ENCODE data around the gene CDKN1C.

CDKN1C gene

DNA sequence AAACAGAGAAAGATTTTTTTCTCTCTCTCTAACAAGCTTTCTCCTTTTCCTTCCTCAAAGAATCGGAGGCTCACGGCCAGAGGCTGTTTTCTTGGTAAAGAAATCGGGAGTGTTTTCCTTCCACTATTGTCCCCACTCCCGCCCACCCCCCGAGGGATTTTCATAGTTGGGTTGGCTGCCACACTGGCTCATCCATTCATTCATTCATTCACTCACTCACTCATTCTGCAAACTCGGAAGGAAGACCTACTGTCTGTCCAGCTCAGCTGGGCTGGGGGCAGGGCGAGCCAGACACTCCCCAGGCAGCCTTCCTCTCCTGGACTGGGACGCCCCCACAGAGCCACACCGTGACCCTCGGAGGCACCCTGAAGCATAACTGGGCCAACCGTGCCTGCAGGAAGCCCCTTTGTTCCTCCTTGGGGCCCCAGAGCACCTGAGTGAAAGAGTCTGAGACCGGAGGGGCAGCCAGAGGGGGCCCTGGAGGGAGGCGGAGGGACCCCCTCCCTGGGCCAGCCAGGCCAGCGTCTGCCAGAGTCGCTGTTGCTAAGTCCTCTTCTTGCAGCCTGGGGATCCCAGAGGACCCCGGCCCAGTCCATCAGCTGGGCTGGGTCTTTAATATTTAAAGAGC lies 17.0 kb downstream of the CDKN1C start:
- H3K9me3 ChIP-seq (ENCODE audit: control insufficient read depth, low read depth, low read length): no peaks in the 10 kb centered on the region
- no peak overlapping the region for H3K27ac ChIP-seq (ENCODE audit: low read length)
- peaks cover 30% of the 10 kb centered on the region for H3K4me1 ChIP-seq (ENCODE audit: control insufficient read depth, low read depth, low read length)
- peaks cover 85% of the 10 kb centered on the region for H3K27me3 ChIP-seq (ENCODE audit: control insufficient read depth, insufficient read depth, low read length)
- no peaks in the 10 kb centered on the region for H3K36me3 ChIP-seq (ENCODE audit: control insufficient read depth, low read depth, low read length)
- peak overlapping the region; percentile 11 for H3K4me3 ChIP-seq (ENCODE audit: low read length)
- no peak overlapping the region for H3K9ac ChIP-seq (ENCODE audit: low read length)

DNA sequence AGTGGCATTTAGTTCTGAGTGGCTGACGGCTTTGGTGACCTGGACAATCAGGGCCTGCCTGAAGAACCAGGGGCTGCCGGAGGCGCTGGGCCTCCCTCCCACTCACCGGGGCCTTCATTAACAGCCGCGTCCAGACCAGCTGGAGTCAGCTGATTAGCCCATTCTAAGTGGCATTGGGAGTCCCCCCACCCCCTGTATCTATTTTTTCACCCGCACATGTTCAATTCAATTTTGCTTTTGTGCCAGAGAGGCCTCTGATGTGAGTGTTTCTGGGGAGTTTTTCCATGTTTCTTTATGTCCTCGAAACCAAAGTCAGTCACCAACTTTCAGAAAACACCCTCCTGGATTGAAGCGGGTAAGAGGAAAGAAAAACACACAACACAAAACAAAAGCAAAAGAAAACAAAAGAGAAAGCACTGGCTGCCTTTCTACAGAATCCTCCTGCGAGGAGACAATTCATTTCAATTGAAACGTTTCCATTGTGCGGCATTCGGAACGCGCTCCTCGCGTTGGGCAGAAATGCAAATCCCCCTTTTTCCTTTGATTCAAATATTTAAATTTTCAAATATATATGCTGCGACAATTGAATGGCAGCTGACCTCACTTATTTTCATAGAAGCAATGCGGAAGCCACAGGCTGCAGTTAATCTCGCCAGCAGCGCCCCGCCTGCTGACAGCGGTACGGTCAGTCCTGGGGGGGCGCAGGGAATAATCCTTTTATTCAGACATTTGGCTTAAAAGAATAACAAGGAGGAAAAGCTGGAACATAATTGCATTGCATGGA lies 17.7 kb downstream of the CDKN1C start:
- H3K27ac ChIP-seq (ENCODE audit: low read length): no peak overlapping the region
- H3K4me1 ChIP-seq (ENCODE audit: control insufficient read depth, low read depth, low read length): peaks cover 36% of the 10 kb centered on the region
- H3K36me3 ChIP-seq (ENCODE audit: control insufficient read depth, low read depth, low read length): no peaks in the 10 kb centered on the region
- H3K9me3 ChIP-seq (ENCODE audit: control insufficient read depth, low read depth, low read length): no peaks in the 10 kb centered on the region
- H3K4me3 ChIP-seq (ENCODE audit: low read length): peak overlapping the region; percentile 11
- H3K9ac ChIP-seq (ENCODE audit: low read length): no peak overlapping the region
- H3K27me3 ChIP-seq (ENCODE audit: control insufficient read depth, insufficient read depth, low read length): peaks cover 91% of the 10 kb centered on the region

DNA sequence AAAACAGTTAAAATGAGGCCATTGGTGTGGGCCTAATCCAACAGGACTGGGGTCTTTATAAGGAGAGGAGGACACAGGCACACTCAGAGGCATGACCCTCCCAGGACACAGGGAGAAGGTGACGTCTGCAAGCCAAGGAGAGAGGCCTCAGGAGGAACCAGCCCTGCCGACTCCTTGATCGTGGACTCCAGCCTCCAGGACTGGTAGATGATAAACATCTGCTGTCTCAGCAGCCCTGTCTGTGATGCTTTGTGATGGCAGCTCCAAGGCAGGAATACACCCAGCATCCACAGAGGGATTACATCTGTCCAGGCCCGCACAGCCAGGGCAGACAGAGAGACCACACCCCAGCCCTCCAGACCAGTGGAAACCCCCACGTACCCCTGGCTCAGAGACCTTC lies 18.4 kb downstream of the CDKN1C start:
- Histone ChIP-seq H3K27me3 (ENCODE audit: control insufficient read depth, insufficient read depth, low read length) (peaks cover 91% of the 10 kb centered on the region), H3K4me3 (ENCODE audit: low read length) (no peak overlapping the region), H3K4me1 (ENCODE audit: control insufficient read depth, low read depth, low read length) (peaks cover 36% of the 10 kb centered on the region), H3K9ac (ENCODE audit: low read length) (no peak overlapping the region), H3K27ac (ENCODE audit: low read length) (no peak overlapping the region), H3K36me3 (ENCODE audit: control insufficient read depth, low read depth, low read length) (no peaks in the 10 kb centered on the region), H3K9me3 (ENCODE audit: control insufficient read depth, low read depth, low read length) (no peaks in the 10 kb centered on the region)

DNA sequence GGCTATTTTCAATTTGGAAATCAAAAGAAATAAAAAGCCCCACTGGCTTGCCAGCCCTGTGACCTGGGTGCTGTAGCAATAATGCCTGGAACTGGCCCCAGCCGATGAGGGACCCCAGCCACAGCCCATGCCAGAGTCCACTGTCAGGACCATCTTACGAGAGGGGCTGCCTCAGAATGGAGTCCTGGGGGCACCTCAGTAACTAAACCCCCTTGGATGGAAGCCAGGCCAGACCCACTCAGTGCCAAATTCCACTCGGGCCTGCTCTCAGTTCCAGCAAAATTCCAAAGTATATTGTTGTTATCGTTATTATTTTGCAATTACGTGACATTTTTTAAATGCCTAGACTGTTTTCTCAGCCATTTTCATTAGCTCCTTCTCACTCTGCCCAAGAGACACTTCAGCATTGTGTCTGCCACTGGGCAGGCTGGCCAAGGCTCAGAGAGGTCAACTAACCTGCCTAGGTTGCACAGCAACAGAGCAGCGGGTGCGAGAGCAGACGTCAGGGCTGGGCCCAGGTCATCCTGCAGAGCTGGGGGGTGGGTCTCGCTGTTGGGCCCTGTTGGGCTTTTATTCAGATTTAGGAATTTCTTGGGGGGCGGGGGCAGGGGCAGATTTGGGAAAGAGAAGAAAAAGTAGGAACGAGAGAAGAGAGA lies 19.5 kb downstream of the CDKN1C start:
- Histone ChIP-seq H3K27me3 (ENCODE audit: control insufficient read depth, insufficient read depth, low read length) (peaks cover 89% of the 10 kb centered on the region), H3K36me3 (ENCODE audit: control insufficient read depth, low read depth, low read length) (no peaks in the 10 kb centered on the region), H3K9ac (ENCODE audit: low read length) (no peak overlapping the region), H3K9me3 (ENCODE audit: control insufficient read depth, low read depth, low read length) (no peaks in the 10 kb centered on the region), H3K27ac (ENCODE audit: low read length) (no peak overlapping the region), H3K4me3 (ENCODE audit: low read length) (no peak overlapping the region), H3K4me1 (ENCODE audit: control insufficient read depth, low read depth, low read length) (peaks cover 39% of the 10 kb centered on the region)

DNA sequence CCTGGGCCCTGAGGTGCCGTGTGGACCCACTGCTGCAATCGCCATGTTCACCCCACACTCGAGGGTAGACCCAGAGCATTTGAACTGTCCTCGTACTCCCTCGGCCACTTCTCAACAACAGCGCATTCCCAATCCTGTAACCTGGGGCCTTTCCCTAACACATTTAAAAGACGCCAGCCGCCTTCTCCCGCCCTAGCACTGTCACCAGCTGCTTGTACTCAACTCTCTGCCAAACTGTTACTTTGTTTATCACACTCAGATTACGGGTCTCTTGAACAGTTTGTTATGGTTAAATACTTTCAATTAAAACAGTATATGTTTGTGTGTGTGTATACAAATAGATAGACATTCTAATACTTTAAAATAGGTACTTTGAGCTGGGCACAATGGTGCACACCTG lies 20.7 kb downstream of the CDKN1C start:
- H3K4me3 ChIP-seq (ENCODE audit: low read length): no peak overlapping the region
- peaks cover 34% of the 10 kb centered on the region for H3K4me1 ChIP-seq (ENCODE audit: control insufficient read depth, low read depth, low read length)
- no peaks in the 10 kb centered on the region for H3K9me3 ChIP-seq (ENCODE audit: control insufficient read depth, low read depth, low read length)
- no peak overlapping the region for H3K27ac ChIP-seq (ENCODE audit: low read length)
- no peak overlapping the region for H3K9ac ChIP-seq (ENCODE audit: low read length)
- no peaks in the 10 kb centered on the region for H3K36me3 ChIP-seq (ENCODE audit: control insufficient read depth, low read depth, low read length)
- H3K27me3 ChIP-seq (ENCODE audit: control insufficient read depth, insufficient read depth, low read length): peaks cover 89% of the 10 kb centered on the region

DNA sequence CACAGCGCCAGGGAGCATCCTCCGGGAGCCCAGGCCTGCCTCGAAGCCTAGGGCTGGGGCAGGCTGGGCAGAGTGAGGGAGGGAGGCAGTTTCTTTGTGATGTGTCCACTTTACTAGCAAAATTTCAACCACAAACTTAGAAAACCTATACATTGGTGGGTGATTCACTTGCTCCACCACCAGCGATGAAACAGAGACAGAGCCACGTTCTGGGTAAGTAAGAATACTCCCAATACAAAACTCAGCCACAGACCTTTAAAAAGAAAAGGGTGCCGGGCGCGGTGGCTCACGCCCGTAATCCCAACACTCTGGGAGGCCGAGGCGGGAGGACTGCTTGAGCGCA lies 22.3 kb downstream of the CDKN1C start:
- H3K27ac ChIP-seq (ENCODE audit: low read length): no peak overlapping the region
- H3K36me3 ChIP-seq (ENCODE audit: control insufficient read depth, low read depth, low read length): no peaks in the 10 kb centered on the region
- H3K4me1 ChIP-seq (ENCODE audit: control insufficient read depth, low read depth, low read length): peaks cover 25% of the 10 kb centered on the region
- H3K9ac ChIP-seq (ENCODE audit: low read length): peak overlapping the region; percentile 16
- no peaks in the 10 kb centered on the region for H3K9me3 ChIP-seq (ENCODE audit: control insufficient read depth, low read depth, low read length)
- H3K27me3 ChIP-seq (ENCODE audit: control insufficient read depth, insufficient read depth, low read length): peaks cover 76% of the 10 kb centered on the region
- H3K4me3 ChIP-seq (ENCODE audit: low read length): peak overlapping the region; percentile 40

DNA sequence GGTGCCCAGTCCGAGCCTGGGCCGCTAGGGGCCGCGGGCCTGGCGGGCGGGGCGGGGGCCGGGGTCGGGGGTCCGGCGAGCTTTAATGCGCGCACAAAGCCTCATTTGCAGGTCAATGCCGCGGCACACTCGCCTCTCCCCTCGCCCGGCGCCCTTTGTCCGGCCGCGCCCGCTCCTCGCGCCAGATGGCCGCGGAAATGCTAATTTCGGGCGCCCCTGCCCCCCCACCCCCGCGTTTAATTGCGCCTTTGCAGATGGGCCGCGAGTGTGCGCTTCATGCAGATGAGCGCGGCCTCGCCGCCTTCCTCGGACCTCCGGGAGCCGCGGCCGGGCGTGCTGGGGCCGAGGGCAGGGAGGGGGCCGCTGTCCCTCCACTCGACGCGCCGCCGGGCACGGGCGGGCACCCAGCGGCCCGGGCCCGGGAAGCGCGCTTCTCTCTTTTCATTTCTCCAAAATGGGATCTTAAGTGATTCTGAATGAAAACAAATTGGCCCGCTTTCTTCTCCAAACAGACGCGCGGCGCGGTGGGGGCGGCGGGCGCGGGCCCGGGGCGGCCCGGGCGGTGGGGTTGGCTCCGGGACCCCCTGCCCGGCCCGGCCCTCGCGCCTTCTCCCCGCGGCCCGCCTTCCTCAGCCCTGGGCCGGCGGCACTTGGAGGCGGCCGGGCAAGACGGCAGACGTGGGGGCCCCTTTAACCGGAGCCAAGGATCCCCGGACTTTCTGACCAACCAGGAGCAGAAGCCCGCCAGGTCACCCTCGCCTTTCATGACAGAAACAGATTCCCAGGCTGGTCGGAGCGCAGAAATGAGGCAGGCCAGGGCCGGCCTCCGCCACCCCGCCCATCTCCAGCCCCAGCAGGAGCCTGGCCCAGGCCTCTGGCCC lies 22.9 kb downstream of the CDKN1C start:
- Histone ChIP-seq H3K4me1 (ENCODE audit: control insufficient read depth, low read depth, low read length) (peaks cover 21% of the 10 kb centered on the region), H3K27ac (ENCODE audit: low read length) (no peak overlapping the region), H3K9me3 (ENCODE audit: control insufficient read depth, low read depth, low read length) (no peaks in the 10 kb centered on the region), H3K9ac (ENCODE audit: low read length) (peak overlapping the region; percentile 16), H3K4me3 (ENCODE audit: low read length) (peak overlapping the region; percentile 40), H3K36me3 (ENCODE audit: control insufficient read depth, low read depth, low read length) (no peaks in the 10 kb centered on the region), H3K27me3 (ENCODE audit: control insufficient read depth, insufficient read depth, low read length) (peaks cover 70% of the 10 kb centered on the region)

DNA sequence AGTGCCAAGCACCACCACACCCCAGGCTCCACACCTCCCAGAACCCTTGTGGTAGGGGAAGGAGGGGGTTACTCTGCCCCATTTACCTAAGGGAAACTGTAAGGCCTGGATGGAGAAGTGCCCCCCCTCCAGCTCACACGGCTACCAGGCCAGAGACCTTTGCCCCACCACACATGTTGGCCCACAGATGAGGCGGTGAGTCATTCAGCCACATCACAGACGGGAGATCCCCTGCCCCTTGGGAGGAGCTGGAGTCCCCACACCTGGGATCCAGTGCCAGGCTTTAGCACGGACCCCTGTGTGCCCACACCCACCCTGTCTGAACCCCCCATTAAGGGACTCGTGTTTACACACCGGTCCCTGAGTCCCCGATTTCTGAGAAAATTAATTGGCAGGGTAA lies 24.9 kb downstream of the CDKN1C start:
- Histone ChIP-seq H3K9me3 (ENCODE audit: control insufficient read depth, low read depth, low read length) (no peaks in the 10 kb centered on the region), H3K36me3 (ENCODE audit: control insufficient read depth, low read depth, low read length) (no peaks in the 10 kb centered on the region), H3K4me1 (ENCODE audit: control insufficient read depth, low read depth, low read length) (peaks cover 17% of the 10 kb centered on the region), H3K27ac (ENCODE audit: low read length) (no peak overlapping the region), H3K4me3 (ENCODE audit: low read length) (no peak overlapping the region), H3K9ac (ENCODE audit: low read length) (no peak overlapping the region), H3K27me3 (ENCODE audit: control insufficient read depth, insufficient read depth, low read length) (peaks cover 60% of the 10 kb centered on the region)

DNA sequence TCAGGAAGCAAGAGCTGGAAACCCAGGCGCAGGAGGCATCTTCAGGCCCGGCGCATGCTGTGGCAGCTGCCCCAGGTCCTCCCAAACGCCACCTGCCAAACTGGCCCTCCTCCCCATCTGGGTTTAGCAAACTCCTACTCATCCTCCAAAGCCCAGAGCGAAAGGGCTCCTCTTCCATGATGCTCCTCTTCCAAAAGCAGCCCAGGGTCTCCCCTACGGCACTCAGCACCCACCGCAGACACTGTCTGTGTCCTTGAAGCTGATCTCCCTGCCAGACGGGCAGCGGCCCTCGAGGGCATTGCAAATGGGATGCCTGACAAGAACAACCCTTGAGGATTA lies 25.9 kb downstream of the CDKN1C start:
- H3K9ac ChIP-seq (ENCODE audit: low read length): no peak overlapping the region
- no peaks in the 10 kb centered on the region for H3K9me3 ChIP-seq (ENCODE audit: control insufficient read depth, low read depth, low read length)
- no peaks in the 10 kb centered on the region for H3K36me3 ChIP-seq (ENCODE audit: control insufficient read depth, low read depth, low read length)
- peaks cover 54% of the 10 kb centered on the region for H3K27me3 ChIP-seq (ENCODE audit: control insufficient read depth, insufficient read depth, low read length)
- H3K27ac ChIP-seq (ENCODE audit: low read length): no peak overlapping the region
- no peak overlapping the region for H3K4me3 ChIP-seq (ENCODE audit: low read length)
- H3K4me1 ChIP-seq (ENCODE audit: control insufficient read depth, low read depth, low read length): peaks cover 17% of the 10 kb centered on the region

DNA sequence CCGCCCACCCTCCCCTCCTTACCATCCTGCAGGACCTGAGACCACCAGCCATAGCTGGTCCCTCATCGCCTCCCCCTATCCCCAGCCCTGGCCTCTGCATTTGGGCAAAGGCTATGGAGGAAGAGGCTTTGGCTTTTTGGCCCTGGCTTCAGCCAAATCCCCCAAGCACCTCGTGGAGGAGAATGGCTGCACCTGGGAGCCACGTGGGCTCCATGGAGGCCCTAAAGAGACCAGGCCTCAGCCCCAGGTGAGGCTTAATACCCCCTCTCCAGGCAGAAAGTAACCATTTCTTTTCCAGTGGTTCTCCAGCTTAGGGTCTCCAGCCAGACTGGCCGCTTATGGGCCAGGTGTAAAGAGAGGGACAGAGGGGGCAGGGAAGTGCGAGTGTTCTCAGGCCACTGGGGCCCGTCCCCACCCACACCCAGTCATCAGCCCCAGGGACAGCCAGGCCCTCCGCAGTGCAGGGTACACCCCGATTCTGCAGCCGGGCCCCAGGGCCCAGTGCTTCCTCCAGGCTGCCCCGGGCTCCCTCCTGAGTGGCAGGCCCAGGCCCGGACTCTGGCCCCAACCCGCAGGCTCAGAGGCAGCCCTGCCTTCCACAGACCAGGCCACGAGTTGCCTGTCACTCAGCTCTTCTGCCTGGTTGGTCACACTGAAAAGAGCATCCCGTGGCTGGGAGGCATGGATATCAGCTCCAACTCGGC lies 26.4 kb downstream of the CDKN1C start:
- H3K4me1 ChIP-seq (ENCODE audit: control insufficient read depth, low read depth, low read length): peaks cover 17% of the 10 kb centered on the region
- H3K9me3 ChIP-seq (ENCODE audit: control insufficient read depth, low read depth, low read length): no peaks in the 10 kb centered on the region
- H3K27me3 ChIP-seq (ENCODE audit: control insufficient read depth, insufficient read depth, low read length): peaks cover 53% of the 10 kb centered on the region
- no peak overlapping the region for H3K9ac ChIP-seq (ENCODE audit: low read length)
- no peaks in the 10 kb centered on the region for H3K36me3 ChIP-seq (ENCODE audit: control insufficient read depth, low read depth, low read length)
- H3K4me3 ChIP-seq (ENCODE audit: low read length): no peak overlapping the region
- H3K27ac ChIP-seq (ENCODE audit: low read length): no peak overlapping the region

DNA sequence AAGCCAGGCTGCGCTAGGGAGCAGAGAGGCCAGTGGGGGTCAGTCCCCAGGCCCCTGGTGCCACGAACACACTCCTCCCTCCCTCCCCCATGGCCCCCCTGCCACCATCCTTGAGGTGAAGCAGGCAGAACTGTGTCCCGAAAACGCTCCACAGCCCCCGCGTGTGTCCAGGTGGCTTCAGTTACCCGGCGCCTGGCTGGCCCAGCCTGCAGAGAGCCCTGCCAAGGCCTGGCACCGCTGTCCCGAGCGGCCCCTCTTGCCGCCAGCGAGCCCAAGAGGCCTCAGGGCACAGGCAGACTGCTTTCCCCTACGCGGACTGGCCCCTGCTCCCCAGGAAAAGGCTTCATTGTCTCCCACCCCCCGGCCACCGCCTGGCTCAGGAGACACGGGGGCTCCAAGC lies 27.7 kb downstream of the CDKN1C start:
- Histone ChIP-seq H3K9ac (ENCODE audit: low read length) (no peak overlapping the region), H3K9me3 (ENCODE audit: control insufficient read depth, low read depth, low read length) (no peaks in the 10 kb centered on the region), H3K27me3 (ENCODE audit: control insufficient read depth, insufficient read depth, low read length) (peaks cover 46% of the 10 kb centered on the region), H3K4me3 (ENCODE audit: low read length) (no peak overlapping the region), H3K36me3 (ENCODE audit: control insufficient read depth, low read depth, low read length) (no peaks in the 10 kb centered on the region), H3K27ac (ENCODE audit: low read length) (no peak overlapping the region), H3K4me1 (ENCODE audit: control insufficient read depth, low read depth, low read length) (peaks cover 8% of the 10 kb centered on the region)
